ENCODE results near the gene FMO3.

FMO3 gene

DNA sequence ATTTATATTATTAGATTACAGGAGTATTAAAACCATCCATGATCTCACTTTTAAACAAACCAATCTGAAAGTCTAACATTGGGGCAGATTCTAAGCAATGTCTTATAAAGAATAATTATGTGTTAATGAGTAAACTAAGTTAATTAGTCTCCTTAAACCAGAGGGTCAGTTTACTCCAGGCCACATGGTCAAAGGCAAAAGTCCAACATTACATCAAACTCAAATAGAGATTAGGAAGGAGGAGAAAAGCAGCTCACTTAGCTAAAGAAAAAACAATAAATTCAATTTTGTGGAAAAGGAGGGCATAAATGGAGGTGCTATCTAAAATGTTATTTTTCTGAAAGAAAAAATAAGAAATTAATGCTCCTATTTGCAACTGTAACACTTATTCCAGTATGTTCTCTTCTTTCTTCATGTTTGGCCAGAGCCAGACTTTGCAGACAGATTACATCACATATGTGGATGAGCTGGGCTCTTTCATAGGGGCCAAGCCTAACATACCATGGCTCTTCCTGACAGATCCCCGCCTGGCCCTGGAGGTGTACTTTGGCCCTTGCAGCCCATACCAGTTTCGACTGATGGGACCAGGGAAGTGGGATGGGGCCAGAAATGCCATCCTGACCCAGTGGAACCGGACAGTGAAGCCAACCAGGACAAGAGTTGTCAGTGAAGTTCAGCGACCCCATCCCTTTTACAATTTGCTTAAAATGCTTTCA, 70.1 kb downstream of the FMO3 start:
- DNase-seq = no peak

DNA sequence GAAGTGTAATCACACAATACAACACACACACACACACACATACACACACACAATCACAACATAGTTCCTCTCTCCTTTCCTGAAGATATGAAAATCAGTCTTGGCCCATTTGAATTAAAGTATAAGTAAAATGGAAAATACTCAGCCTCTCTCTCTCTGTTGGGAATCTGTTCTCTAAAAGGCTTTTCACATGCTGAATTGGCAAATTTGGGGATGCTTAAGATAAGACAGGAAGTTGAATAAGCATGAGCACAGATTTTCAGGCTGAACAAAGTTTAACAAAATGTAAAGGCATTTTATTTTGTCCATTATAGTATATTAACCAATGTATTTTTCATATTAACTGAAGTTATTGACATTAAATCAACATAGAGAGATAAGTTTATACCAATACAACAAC, 70.7 kb downstream of the FMO3 start:
- no peak for DNase-seq

DNA sequence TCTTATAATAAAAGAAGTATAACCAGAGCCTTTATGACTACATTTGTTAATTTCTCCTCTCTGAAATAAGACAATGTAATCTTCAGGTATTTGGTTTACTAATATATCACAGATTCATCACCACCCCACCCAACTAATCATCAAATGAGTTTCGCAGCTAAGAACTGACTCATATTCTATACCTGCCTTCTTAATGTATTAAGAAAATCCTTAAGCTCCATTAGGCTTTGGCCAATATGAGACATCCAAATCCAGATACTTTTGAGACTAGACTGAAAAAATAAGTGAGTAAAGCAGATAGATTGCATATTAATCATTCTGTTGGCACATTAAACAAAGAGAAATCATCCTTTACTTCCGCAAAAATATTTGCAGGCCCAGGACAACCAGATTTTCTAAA, 75.7 kb downstream of the FMO3 start:
- no peak for DNase-seq

Data from AML-193 (cell line).